GM11168 (cell line): ENCODE data around the gene AKAP6.

Experiments used
- in situ Hi-C: fragments of 300-500 bp; cut with MboI; formaldehyde crosslinking; loops from one replicate; pipeline ENCODE4 v1.12.0; 2022; ENCODE audit warnings: low sequenced_read_pairs; ENCODE audit not compliant: unreplicated experiment

Gene AKAP6

GRCh38 chr14:32329690-32330285 is 690 bp downstream of the AKAP6 start:
- in situ Hi-C loops, result no loop called here

- in situ Hi-C loops, result no loop called here
Observed at GRCh38 chr14:32330351-32331111, 1.4 kb downstream of the AKAP6 start.

- in situ Hi-C loops, result no loop called here
Observed at GRCh38 chr14:32331206-32331605, 2.1 kb downstream of the AKAP6 start.

- in situ Hi-C loops, result no loop called here
Observed at GRCh38 chr14:32332415-32333316, 3.6 kb downstream of the AKAP6 start.

GRCh38 chr14:32336702-32337101 is 7.6 kb downstream of the AKAP6 start:
- in situ Hi-C loops, result no loop called here

GRCh38 chr14:32337759-32338158 is 8.7 kb downstream of the AKAP6 start:
- in situ Hi-C loops, result no loop called here

- in situ Hi-C loops, result no loop called here
Observed at GRCh38 chr14:32339188-32339587, 10.1 kb downstream of the AKAP6 start.

GRCh38 chr14:32341947-32342846 is 13.1 kb downstream of the AKAP6 start:
- in situ Hi-C loops, result no loop called here

GRCh38 chr14:32342847-32343194 is 13.7 kb downstream of the AKAP6 start:
- in situ Hi-C loops, result no loop called here

- in situ Hi-C loops, result no loop called here
Observed at GRCh38 chr14:32343926-32344430, 14.9 kb downstream of the AKAP6 start.

- in situ Hi-C loops, result no loop called here
Observed at GRCh38 chr14:32345311-32345791, 16.3 kb downstream of the AKAP6 start.

GRCh38 chr14:32349322-32349721 is 20.2 kb downstream of the AKAP6 start:
- in situ Hi-C loops, result no loop called here

- in situ Hi-C loops, result no loop called here
Observed at GRCh38 chr14:32350020-32350419, 20.9 kb downstream of the AKAP6 start.

- in situ Hi-C loops, result no loop called here
Observed at GRCh38 chr14:32352631-32353030, 23.5 kb downstream of the AKAP6 start.

- in situ Hi-C loops, result no loop called here
Observed at GRCh38 chr14:32354716-32355115, 25.6 kb downstream of the AKAP6 start.

GRCh38 chr14:32358781-32359180 is 29.7 kb downstream of the AKAP6 start:
- in situ Hi-C loops, result no loop called here

GRCh38 chr14:32361674-32362073 is 32.6 kb downstream of the AKAP6 start:
- in situ Hi-C loops, result no loop called here

GRCh38 chr14:32363761-32364160 is 34.7 kb downstream of the AKAP6 start:
- in situ Hi-C loops, result no loop called here

- in situ Hi-C loops, result no loop called here
Observed at GRCh38 chr14:32364941-32365340, 35.8 kb downstream of the AKAP6 start.
